ENCODE data around the gene FBXO44.

FBXO44 gene

DNA sequence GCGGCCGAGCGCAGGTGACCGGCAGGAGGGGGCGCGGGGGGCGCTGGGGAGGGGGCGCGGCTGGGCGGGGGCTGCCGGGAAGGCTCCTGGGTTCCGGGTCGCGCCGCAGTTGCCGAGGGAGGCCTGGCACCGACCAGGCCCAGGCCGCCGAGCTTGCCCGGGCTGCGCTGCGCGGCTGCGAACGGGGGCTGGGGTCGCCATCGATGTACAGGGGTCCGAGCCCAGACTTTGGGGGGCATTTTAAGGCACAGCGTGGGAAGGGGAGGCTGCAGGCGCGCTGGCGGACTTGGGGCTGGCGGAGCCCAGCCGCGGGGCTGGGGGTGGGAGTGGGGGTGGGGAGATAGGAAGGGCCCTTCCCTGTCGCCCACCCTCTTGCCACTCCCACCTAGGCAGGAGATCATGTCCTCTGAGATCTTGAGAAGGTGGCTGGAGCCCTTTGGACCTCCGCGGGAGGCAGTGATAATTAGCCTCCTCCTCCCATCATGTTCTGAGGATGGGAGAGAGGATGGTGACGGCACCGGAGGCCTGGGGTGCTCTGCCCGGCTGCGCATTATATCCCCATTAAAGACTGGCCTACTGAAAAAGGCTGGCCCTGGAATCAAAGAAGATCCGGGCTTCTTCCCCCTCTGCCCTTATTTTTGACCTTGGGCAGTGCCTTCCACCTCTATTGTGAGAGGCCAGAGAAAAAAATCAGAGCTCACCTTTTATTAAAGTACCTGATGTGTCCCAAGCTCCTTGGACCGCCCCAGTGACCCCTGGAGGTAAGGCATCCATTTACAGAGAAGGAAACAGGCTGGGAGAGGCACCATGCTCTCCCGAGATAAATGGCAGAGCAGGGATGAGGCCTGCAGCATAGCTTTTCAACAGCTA, 497 bp downstream of the FBXO44 start:
- in situ Hi-C loops (cut with HindIII; ENCODE audit: low sequenced_read_pairs), result no loop called here

DNA sequence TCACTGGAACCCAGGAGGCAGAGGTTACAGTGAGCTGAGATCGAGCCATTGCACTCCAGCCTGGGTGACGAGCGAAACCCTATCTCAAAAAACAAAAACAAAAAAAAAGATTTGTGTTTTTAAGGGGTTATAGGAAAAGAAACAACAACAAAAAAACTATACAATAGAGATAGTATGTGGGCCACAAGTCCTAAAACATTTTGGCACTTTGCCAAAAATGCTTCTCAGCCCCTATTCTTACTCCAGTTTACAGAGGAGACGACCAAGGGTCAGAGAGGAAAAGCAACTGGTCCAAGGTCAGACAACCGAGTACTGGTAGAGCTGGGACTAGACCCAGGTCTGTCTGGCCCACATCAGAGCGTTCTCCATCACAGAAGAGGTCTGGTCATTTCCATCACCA, 3.0 kb downstream of the FBXO44 start:
- in situ Hi-C loops (cut with HindIII; ENCODE audit: low sequenced_read_pairs), result no loop called here

DNA sequence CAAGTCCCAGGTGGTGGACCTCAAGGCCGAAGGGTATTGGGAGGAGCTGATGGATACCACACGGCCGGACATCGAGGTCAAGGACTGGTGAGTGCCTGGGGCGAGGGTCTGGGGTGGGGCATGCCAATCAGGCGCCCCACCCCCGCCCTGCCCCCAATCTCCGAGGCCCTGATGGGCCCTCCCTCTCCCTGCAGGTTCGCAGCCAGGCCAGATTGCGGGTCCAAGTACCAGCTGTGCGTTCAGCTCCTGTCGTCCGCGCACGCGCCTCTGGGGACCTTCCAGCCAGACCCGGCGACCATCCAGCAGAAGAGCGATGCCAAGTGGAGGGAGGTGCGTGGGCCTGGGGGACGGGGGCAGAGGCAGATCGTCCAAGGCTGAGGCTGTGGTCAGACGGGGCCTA, 3.9 kb downstream of the FBXO44 start:
- in situ Hi-C loops (cut with HindIII; ENCODE audit: low sequenced_read_pairs), result no loop called here

DNA sequence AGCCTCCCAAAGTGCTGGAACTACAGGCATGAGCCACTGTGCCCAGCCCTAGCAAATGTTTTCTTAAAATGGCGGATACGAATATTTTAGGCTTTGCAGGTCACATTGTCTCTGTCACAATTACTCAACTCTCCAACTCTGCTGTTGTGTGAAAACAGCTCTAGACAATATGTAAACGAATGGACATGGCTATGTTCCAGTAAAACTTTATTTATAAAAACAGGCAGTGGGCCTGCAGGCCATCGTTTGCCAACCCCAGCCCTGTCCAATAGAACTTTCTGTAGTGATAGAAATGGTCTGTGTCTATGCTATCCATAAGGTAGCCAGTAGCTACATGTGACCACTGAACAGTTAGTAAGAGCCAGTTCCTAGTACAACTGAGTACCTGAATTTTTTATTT, 5.1 kb downstream of the FBXO44 start:
- in situ Hi-C loops (cut with HindIII; ENCODE audit: low sequenced_read_pairs), result loop anchor here (10.0 kb wide), 1 partner anchor 55 kb away; no protein-coding TSS in a partner anchor

DNA sequence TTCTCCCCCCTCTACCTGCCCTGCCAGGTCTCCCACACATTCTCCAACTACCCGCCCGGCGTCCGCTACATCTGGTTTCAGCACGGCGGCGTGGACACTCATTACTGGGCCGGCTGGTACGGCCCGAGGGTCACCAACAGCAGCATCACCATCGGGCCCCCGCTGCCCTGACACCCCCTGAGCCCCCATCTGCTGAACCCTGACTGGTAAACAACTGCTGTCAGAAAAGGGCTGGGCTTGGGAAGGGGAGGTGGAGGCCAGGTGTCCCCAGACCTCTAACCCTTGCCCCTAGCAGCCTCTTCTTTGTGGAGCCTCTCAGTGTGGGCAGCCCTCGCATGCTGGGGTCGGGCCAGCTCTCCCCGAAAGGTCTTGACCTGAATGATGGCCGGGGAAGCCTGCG, 6.4 kb downstream of the FBXO44 start:
- in situ Hi-C loops (cut with HindIII; ENCODE audit: low sequenced_read_pairs), result loop anchor here (10.0 kb wide), 1 partner anchor 54 kb away; no protein-coding TSS in a partner anchor

DNA sequence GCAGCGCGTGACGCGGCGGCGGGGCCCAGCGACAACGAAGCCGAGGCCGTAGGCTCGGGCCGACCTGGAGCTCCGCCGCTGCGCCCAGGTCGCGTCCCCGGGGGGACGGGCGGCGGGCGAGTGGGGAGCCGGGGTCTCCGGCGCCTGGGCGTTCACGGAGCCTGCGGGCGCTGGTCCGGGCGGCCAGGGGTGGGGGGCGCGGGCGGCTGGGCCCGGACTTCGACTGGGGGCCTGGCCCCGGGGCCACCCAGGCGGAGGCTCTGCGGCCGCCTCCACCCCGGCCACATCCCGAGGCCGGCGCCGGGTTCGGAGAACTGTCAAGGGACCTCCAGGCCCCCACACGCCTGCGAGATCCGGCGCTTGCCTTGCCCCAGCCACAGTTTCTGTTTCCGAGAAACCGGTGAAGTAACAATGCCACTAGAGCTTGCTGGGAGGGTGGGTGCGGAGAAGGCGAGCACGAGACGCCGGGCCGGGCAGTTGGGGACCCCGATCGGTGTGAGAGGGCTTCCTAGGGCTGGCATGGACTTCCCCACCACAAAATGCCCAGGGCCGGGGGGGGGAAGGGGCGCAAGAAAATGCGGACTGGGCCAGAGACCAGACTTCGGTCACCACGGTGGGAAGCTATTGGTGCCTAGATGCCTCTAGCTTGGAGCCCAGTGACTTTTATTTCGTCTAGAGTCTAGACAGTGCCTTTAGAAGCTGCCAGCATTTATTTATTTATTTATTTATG, 9.8 kb downstream of the FBXO44 start:
- in situ Hi-C loops (cut with HindIII; ENCODE audit: low sequenced_read_pairs), result loop anchor here (10.0 kb wide), 1 partner anchor 50 kb away; no protein-coding TSS in a partner anchor

DNA sequence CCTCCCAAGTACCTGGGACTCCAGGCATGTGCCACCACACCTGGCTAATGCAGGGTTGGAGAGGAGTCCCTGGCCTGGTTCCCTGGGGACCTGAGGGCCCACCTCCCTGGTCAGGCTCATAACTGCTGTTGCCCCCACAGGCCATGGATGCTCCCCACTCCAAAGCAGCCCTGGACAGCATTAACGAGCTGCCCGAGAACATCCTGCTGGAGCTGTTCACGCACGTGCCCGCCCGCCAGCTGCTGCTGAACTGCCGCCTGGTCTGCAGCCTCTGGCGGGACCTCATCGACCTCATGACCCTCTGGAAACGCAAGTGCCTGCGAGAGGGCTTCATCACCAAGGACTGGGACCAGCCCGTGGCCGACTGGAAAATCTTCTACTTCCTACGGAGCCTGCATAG, 13.8 kb downstream of the FBXO44 start:
- in situ Hi-C loops (cut with HindIII; ENCODE audit: low sequenced_read_pairs), result loop anchor here (10.0 kb wide), 1 partner anchor 46 kb away; no protein-coding TSS in a partner anchor

DNA sequence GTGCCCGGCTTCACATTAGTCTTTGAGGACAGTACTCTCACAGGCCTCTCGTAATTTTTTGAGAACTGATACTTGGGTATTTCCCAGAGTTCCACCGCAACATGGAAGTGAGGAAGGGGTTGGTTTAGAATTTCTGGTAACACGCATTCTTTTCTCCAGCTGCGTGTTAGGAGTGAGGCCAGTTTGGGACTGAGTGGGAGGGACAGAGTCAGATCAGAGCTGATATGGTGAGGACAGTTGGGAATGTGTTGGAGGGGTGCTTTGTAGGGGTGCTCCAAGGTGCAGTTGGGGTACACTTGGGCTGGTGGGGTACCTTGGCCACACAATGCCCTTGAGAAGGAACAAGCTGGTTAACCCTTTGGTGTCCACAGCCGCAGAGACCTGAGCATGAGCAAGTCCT, 16.1 kb downstream of the FBXO44 start:
- in situ Hi-C loops (cut with HindIII; ENCODE audit: low sequenced_read_pairs), result loop anchor here (10.0 kb wide), 1 partner anchor 144 kb away; no protein-coding TSS in a partner anchor

DNA sequence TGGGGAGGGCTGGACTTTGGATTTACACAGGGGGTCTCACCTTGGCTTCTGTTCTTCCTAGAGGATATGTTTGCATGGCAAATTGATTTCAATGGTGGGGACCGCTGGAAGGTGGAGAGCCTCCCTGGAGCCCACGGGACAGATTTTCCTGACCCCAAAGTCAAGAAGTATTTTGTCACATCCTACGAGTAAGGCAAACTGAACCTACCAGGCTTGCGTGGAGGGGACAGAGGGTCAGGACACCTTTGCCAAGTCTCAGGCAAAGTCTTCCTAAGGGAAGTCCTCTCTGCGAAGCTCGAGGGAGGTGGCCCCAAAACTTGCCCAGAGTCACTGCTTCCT, 16.5 kb downstream of the FBXO44 start:
- in situ Hi-C loops (cut with HindIII; ENCODE audit: low sequenced_read_pairs), result loop anchor here (10.0 kb wide), 1 partner anchor 144 kb away; no protein-coding TSS in a partner anchor

DNA sequence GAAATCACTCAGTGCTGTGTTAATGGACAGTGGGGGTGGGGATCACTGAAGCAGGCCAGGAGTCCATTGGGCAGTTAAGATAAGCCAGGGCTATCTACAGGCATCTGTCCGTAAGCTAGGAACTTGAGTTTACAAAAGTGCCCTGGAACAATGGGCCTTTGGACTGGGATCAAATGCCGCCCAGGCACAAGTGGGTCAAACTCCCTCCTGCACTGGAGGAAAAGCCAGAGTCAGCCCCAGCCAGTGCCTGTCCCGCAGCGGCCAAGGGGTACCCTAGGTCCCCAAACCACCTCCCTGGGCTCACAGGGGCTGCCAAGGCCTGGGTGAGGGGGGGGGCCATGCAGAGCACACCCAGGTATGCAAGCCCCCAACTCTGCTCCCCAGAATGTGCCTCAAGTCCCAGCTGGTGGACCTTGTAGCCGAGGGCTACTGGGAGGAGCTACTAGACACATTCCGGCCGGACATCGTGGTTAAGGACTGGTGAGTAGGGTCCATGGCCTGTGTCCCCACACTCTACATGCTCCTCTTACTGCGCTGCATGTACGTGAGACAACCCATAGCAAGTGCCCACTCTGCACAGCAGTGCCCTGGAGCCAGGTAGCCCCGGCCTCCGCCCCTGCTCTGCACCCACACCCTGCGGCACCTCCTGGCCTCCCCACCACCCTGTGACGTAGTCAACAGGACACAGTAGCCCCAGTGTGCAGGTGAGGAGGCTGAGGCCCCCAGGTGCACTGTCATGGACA, 17.0 kb downstream of the FBXO44 start:
- in situ Hi-C loops (cut with HindIII; ENCODE audit: low sequenced_read_pairs), result loop anchor here (10.0 kb wide), 1 partner anchor 143 kb away; no protein-coding TSS in a partner anchor

DNA sequence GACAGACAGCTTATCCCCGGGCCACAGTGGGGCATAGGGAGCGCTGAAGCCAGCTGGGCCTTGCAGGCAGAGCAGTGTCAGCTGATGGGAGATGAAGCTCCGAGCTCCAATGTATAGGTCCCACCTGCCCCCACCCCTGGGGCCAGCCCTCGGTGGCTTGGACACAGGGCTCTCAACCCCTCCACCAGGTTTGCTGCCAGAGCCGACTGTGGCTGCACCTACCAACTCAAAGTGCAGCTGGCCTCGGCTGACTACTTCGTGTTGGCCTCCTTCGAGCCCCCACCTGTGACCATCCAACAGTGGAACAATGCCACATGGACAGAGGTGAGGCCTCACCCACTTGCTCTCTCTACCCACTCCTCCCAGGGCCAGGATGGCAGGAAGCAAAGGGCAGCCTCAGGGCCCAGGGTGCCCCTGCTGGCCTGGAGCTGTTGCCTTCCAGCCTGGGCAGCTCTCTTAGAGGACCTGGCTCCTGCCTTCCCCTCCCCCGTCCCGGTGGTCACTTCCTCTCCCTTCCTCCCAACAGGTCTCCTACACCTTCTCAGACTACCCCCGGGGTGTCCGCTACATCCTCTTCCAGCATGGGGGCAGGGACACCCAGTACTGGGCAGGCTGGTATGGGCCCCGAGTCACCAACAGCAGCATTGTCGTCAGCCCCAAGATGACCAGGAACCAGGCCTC, 18.6 kb downstream of the FBXO44 start:
- in situ Hi-C loops (cut with HindIII; ENCODE audit: low sequenced_read_pairs), result loop anchor here (10.0 kb wide), 1 partner anchor 142 kb away; no protein-coding TSS in a partner anchor

DNA sequence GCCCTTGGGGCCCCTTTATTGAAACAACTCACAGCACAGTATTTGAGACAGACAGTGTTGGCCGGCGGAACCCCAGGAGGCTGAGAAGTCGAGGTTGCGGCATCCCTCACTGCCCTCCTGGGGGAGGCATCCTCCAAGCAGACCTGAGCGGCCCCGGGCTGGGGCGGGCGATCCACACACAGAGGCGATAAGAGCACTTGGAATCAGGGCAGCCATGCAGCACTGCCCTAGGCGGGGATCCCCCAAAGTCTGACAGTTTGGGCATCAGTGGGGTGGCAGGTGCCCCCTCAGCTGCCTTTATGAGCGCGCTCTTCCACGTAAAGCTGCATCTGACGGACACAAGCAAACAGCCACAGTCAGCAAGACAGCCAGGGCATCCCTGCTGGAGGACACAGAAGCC, 19.8 kb downstream of the FBXO44 start:
- in situ Hi-C loops (cut with HindIII; ENCODE audit: low sequenced_read_pairs), result loop anchor here (10.0 kb wide), 1 partner anchor 140 kb away; no protein-coding TSS in a partner anchor

DNA sequence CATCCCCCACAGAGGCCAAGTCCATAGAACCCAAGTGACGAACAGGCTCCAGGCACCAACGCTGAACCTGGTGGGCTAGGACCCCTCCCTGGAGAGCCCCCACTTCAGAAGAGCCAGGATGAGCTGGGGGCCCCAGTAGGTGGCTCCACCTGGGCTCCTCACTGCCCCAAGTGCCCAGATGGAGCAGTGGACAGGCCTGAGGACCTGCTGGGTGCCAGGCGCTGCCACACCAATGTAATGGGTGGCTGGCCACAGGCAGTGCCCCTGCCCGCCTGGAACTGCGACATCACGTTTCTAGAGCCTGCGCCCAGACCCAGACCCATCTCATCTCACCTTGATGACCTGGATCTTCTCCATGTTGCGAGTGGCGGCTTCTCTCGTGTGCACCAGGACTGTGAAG, 20.6 kb downstream of the FBXO44 start:
- in situ Hi-C loops (cut with HindIII; ENCODE audit: low sequenced_read_pairs), result loop anchor here (10.0 kb wide), 1 partner anchor 139 kb away; no protein-coding TSS in a partner anchor

DNA sequence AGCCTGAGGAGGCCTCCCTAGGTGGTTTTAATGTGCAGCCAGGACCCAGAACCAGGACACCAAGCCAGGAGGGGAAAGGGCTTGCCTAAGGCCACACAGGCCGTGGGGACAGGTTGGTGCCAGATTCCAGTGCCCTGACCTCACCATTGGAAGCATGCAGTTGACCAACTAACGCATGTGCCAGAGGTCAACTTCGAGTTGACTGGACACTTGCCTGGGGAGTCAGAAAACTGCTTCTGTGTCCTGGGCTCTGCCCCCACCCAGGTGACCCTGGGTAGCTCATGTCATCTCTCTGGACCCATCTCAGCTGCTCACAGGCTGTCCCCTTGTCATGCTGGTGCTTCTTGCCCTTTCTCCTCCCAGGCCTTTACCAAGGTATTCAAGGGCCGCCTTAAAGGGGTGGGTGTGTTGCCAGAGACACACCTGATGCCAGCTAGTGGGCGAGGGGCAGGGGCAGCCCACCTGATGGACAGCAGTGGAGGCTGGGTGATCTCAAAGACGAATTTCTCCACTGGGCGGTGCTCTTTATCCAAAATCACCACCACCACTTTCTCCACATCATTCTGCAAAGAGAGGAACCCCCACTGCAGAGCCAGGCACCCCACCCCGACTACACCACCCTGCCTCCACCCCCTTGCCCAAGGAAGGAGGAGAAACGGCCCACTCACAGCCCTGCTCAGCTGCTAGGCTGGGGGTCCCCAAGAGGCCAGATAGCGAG, 21.9 kb downstream of the FBXO44 start:
- in situ Hi-C loops (cut with HindIII; ENCODE audit: low sequenced_read_pairs), result loop anchor here (10.0 kb wide), 1 partner anchor 138 kb away; no protein-coding TSS in a partner anchor

DNA sequence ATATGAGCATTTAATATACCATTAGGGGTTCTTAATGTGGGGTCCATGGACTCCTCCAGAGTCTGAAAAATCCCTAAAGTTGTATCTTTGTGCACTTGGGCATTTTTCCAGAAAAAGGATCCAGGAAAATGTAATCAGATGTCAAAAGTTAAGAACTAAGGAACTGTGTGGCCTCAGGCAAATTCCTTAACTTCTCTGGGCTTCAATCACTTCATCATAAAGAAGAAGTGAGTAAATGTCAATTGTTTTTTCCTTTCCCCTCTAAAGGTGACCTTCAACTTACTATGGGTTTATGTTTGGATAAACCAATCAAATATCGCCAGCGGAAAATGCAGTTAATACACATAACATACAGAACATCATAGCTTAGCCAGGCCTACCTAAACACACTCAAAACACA, 23.8 kb downstream of the FBXO44 start:
- in situ Hi-C loops (cut with HindIII; ENCODE audit: low sequenced_read_pairs), result loop anchor here (10.0 kb wide), 1 partner anchor 136 kb away; no protein-coding TSS in a partner anchor

DNA sequence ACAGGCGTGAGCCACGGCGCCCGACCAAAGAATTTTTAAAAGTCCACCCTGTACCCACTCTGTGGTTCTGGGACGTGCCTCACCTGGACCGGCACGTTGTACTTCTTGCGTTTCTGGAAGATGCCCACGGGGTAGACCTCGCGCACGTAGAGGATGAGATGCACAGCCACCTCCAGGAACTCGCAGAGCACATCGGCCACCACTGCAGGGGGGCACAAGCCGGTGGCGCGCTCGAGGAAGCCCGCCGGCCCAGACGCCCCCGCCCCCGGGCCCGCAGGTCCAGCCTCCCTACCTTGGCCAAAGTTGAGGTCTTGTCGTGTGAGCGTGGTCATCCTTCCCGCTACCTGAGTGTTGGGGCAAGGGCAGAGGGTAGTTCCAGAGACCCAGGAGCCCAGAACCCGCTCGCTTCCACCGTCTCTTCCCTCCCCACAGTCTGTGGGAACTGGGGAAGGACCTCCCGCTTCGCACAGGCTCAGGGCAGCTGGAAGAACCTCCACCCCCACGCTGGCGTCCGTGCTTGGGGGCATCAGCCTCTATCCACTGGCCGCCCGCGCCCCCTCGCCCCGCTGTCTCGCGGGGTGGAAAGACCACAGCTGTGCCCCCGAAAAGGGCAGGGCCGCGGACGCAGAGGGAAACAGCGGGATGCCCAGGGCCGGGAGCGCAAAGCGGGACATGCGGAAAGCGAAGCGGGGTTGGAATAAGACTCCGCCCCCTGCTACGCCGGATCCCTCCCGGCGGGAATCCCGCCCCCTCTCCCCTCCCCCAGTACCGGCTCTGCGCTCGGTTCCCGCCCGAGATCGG, 25.8 kb downstream of the FBXO44 start:
- in situ Hi-C loops (cut with HindIII; ENCODE audit: low sequenced_read_pairs), result no loop called here

DNA sequence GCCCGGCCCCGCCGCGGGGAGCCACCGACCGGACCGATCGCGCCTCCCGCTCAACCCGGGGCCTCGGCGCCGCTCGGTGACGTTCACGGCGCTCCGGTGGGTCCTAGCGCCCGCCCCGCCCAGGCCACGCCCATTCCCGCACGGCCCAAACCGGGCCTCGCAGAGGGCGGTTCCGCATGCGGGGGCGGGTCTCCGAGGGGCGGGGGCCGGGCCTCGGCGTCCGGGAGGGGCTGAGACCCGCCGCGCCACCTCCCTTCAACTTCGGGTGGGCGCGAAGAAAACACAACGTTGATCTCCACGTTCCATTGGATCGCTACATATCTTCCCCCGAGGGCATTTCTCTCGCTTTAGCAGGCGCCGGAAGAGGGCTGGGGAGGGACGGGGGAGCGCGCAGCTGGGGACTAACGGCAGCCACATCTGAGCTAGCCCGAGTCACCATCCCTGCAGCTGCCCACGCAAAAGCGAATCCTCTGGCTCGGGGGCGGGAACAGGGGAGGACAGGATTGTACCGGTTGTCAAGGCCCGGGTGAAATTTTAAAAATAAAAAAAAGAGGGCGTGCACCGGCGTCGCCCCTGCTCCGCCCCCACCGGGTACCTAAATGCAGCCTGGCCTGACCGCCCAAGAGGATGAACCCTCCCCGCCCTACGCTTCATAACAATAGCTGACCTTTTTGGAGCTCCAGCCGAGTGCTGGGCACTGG, 26.5 kb downstream of the FBXO44 start, which contains the start of gene MAD2L2:
Gene MAD2L2 (minus strand): TSS at position 78 of the 701 bp plus-strand sequence. CDS start 547 bp downstream, outside the sequence.
- in situ Hi-C loops (cut with HindIII; ENCODE audit: low sequenced_read_pairs), result no loop called here

DNA sequence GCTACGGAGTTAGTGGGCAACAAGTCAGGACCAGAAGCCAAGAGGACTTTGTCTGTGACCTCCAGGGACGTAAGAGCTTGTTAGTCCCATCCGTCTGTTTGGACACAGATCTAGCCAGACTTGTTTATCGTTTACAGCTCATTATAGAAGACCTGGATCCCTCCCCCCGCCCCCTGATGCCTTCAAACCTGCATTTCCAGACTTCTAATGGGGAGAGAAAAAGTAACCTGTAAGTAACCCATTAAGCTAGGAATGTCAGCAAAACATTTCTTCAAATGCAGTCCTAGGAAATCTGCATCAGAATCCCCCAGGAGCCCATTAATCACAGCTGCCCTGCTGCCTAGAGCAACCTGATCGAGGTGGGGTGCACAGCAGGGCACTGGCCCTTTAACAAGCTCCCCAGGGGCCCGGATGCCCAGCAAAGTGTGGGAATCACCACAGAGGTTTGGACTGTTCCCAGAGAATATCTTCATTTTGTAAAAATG, 27.7 kb downstream of the FBXO44 start:
- in situ Hi-C loops (cut with HindIII; ENCODE audit: low sequenced_read_pairs), result no loop called here

Measured in DLD1 (cell line).